Measurements from ENCODE around the gene MOSPD3. TPM values are rescaled to one million over a fixed set of nuclear protein-coding genes. Genes with fewer than 3 reads are reported as not detected.

The MOSPD3 gene
- total and polyA plus RNA-seq, 2 of the 13 experiments (the other 11 are each of a cell fraction or from before 2014, with no cell fraction given), result 7.6 to 8.8 TPM

DNA sequence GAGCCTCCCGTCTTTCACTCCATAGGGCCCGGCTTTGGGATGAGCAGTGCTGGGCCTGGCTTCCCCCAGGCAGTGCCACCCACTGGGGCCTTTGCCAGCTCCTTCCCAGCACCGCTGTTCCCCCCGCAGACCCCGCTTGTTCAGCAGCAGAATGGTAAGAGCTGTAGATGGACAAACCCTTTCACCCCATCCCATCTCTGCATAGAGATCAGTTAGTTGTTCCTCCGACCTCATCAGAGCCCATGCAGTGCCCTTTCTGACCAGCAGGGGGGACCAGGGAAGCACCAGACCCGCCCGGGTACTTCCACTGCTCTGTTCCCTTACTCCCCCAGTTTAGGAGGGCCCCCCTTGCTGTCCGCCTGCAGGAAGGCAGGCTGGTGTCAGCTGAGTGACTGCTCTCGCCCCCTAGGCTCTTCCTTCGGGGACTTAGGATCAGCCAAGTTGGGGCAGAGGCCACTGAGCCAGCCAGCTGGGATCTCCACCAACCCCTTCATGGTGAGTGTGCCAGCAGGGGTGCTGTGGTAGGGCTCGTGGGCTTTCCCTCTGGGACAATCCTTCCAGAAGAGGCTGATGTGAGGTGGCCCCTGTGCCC, 48.4 kb upstream of the MOSPD3 start (continued):
- TF ChIP-seq ZNF891 (CRISPR knock-in tag; IDR thresholded peaks at IDR 0.05) (no peak; the same call in 1 of the 2 replicates), SNAPC2 (CRISPR knock-in tag; IDR thresholded peaks at IDR 0.05) (0 out of 2 replicates have a peak, but pooled peaks have one; percentile 31), IRF2 (CRISPR knock-in tag; IDR thresholded peaks at IDR 0.05) (no peak), ZFX (CRISPR knock-in tag; IDR thresholded peaks at IDR 0.05; ENCODE audit: low read depth) (no peak), FOSL2 (CRISPR knock-in tag; IDR thresholded peaks at IDR 0.05) (no peak), SMC3 (IDR thresholded peaks at IDR 0.05; ENCODE audit: low read length) (peak; percentile 52), AKAP8 (CRISPR knock-in tag; IDR thresholded peaks at IDR 0.05) (peak; percentile 81), ZNF556 (CRISPR knock-in tag; IDR thresholded peaks at IDR 0.05; ENCODE audit: borderline replicate concordance) (no peak), JDP2 (CRISPR knock-in tag; IDR thresholded peaks at IDR 0.05; ENCODE audit: borderline replicate concordance) (no peak), ZNF567 (CRISPR knock-in tag; IDR thresholded peaks at IDR 0.05; ENCODE audit: borderline replicate concordance) (no peak), PAX8 (CRISPR knock-in tag; IDR thresholded peaks at IDR 0.05; ENCODE audit: borderline replicate concordance) (no peak)
- TF ChIP-seq, protein P1, sequence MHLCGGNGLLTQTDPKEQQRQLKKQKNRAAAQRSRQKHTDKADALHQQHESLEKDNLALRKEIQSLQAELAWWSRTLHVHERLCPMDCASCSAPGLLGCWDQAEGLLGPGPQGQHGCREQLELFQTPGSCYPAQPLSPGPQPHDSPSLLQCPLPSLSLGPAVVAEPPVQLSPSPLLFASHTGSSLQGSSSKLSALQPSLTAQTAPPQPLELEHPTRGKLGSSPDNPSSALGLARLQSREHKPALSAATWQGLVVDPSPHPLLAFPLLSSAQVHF (CRISPR knock-in tag; IDR thresholded peaks at IDR 0.05), result no peak
- TF ChIP-seq, protein P2, sequence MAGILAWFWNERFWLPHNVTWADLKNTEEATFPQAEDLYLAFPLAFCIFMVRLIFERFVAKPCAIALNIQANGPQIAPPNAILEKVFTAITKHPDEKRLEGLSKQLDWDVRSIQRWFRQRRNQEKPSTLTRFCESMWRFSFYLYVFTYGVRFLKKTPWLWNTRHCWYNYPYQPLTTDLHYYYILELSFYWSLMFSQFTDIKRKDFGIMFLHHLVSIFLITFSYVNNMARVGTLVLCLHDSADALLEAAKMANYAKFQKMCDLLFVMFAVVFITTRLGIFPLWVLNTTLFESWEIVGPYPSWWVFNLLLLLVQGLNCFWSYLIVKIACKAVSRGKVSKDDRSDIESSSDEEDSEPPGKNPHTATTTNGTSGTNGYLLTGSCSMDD (CRISPR knock-in tag; IDR thresholded peaks at IDR 0.05), result no peak
- TF ChIP-seq, protein P3, sequence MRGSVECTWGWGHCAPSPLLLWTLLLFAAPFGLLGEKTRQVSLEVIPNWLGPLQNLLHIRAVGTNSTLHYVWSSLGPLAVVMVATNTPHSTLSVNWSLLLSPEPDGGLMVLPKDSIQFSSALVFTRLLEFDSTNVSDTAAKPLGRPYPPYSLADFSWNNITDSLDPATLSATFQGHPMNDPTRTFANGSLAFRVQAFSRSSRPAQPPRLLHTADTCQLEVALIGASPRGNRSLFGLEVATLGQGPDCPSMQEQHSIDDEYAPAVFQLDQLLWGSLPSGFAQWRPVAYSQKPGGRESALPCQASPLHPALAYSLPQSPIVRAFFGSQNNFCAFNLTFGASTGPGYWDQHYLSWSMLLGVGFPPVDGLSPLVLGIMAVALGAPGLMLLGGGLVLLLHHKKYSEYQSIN (CRISPR knock-in tag; IDR thresholded peaks at IDR 0.05; ENCODE audit: borderline replicate concordance), result no peak
- TF ChIP-seq, protein P4, sequence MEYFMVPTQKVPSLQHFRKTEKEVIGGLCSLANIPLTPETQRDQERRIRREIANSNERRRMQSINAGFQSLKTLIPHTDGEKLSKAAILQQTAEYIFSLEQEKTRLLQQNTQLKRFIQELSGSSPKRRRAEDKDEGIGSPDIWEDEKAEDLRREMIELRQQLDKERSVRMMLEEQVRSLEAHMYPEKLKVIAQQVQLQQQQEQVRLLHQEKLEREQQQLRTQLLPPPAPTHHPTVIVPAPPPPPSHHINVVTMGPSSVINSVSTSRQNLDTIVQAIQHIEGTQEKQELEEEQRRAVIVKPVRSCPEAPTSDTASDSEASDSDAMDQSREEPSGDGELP (IDR thresholded peaks at IDR 0.05; ENCODE audit: borderline replicate concordance, low read depth), result no peak
- TF ChIP-seq, protein P5, sequence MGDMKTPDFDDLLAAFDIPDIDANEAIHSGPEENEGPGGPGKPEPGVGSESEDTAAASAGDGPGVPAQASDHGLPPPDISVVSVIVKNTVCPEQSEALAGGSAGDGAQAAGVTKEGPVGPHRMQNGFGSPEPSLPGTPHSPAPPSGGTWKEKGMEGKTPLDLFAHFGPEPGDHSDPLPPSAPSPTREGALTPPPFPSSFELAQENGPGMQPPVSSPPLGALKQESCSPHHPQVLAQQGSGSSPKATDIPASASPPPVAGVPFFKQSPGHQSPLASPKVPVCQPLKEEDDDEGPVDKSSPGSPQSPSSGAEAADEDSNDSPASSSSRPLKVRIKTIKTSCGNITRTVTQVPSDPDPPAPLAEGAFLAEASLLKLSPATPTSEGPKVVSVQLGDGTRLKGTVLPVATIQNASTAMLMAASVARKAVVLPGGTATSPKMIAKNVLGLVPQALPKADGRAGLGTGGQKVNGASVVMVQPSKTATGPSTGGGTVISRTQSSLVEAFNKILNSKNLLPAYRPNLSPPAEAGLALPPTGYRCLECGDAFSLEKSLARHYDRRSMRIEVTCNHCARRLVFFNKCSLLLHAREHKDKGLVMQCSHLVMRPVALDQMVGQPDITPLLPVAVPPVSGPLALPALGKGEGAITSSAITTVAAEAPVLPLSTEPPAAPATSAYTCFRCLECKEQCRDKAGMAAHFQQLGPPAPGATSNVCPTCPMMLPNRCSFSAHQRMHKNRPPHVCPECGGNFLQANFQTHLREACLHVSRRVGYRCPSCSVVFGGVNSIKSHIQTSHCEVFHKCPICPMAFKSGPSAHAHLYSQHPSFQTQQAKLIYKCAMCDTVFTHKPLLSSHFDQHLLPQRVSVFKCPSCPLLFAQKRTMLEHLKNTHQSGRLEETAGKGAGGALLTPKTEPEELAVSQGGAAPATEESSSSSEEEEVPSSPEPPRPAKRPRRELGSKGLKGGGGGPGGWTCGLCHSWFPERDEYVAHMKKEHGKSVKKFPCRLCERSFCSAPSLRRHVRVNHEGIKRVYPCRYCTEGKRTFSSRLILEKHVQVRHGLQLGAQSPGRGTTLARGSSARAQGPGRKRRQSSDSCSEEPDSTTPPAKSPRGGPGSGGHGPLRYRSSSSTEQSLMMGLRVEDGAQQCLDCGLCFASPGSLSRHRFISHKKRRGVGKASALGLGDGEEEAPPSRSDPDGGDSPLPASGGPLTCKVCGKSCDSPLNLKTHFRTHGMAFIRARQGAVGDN (CRISPR knock-in tag; IDR thresholded peaks at IDR 0.05), result peak; percentile 56; the same call in 1 of the 2 replicates
- TF ChIP-seq, protein P6, sequence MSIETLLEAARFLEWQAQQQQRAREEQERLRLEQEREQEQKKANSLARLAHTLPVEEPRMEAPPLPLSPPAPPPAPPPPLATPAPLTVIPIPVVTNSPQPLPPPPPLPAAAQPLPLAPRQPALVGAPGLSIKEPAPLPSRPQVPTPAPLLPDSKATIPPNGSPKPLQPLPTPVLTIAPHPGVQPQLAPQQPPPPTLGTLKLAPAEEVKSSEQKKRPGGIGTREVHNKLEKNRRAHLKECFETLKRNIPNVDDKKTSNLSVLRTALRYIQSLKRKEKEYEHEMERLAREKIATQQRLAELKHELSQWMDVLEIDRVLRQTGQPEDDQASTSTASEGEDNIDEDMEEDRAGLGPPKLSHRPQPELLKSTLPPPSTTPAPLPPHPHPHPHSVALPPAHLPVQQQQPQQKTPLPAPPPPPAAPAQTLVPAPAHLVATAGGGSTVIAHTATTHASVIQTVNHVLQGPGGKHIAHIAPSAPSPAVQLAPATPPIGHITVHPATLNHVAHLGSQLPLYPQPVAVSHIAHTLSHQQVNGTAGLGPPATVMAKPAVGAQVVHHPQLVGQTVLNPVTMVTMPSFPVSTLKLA (IDR thresholded peaks at IDR 0.05), result no peak
- TF ChIP-seq, protein P7, sequence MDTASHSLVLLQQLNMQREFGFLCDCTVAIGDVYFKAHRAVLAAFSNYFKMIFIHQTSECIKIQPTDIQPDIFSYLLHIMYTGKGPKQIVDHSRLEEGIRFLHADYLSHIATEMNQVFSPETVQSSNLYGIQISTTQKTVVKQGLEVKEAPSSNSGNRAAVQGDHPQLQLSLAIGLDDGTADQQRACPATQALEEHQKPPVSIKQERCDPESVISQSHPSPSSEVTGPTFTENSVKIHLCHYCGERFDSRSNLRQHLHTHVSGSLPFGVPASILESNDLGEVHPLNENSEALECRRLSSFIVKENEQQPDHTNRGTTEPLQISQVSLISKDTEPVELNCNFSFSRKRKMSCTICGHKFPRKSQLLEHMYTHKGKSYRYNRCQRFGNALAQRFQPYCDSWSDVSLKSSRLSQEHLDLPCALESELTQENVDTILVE (CRISPR knock-in tag; IDR thresholded peaks at IDR 0.05), result no peak
